ENCODE measurements around the gene FIZ1. TPM values are rescaled to one million over a fixed set of nuclear protein-coding genes. Genes with fewer than 3 reads are reported as not detected.
A peak's percentile ranks its signal among the peaks of the same experiment; 100 is the strongest.

FIZ1 gene
- total and polyA plus RNA-seq, 2 experiments from 2014 or later = 12.8 to 18.7 TPM

DNA sequence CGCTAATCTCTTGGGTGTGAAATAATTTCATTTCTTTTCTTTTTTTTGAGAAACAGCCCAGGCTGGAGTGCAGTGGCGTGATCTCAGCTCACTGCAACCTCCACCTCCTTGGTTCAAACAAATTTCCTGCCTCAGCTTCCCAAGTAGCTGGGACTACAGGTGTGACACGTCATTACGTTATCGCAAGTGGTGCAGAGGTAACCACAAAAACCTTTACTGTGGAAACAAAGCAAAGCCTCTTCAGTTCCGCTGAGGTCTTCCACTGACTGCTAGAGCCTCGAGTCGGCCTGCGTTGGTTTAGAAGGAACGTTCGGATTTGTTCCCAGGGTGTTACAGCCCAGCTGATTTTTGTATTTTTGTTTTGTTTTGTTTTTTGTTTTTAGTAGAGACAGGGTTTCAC is 27.0 kb upstream of the FIZ1 start:
- Histone ChIP-seq H3K4me3 (no peak overlapping the region), H3K27me3 (no peaks in the 10 kb centered on the region), H3K27ac (no peak overlapping the region), H3K36me3 (peaks cover 2% of the 10 kb centered on the region), H3K9me3 (ENCODE audit: low read depth) (no peaks in the 10 kb centered on the region), H3K4me1 (ENCODE audit: low read depth) (peaks cover 3% of the 10 kb centered on the region)
- TF ChIP-seq, protein P1, sequence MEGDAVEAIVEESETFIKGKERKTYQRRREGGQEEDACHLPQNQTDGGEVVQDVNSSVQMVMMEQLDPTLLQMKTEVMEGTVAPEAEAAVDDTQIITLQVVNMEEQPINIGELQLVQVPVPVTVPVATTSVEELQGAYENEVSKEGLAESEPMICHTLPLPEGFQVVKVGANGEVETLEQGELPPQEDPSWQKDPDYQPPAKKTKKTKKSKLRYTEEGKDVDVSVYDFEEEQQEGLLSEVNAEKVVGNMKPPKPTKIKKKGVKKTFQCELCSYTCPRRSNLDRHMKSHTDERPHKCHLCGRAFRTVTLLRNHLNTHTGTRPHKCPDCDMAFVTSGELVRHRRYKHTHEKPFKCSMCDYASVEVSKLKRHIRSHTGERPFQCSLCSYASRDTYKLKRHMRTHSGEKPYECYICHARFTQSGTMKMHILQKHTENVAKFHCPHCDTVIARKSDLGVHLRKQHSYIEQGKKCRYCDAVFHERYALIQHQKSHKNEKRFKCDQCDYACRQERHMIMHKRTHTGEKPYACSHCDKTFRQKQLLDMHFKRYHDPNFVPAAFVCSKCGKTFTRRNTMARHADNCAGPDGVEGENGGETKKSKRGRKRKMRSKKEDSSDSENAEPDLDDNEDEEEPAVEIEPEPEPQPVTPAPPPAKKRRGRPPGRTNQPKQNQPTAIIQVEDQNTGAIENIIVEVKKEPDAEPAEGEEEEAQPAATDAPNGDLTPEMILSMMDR (IDR thresholded peaks at IDR 0.05; ENCODE audit: low read depth, low read length) = no peak
- DNase-seq (ENCODE audit: low read depth in 1 of 2, low spot score in 1 of 2) = no peak

GRCh38 chr19:55625004-55625326 is 25.6 kb upstream of the FIZ1 start:
- peaks cover 2% of the 10 kb centered on the region for H3K36me3 ChIP-seq
- H3K27ac ChIP-seq = peak overlapping the region; percentile 99
- H3K4me1 ChIP-seq (ENCODE audit: low read depth) = peaks cover 3% of the 10 kb centered on the region
- TF ChIP-seq, protein P1 (IDR thresholded peaks at IDR 0.05; ENCODE audit: low read depth, low read length) = no peak
- H3K9me3 ChIP-seq (ENCODE audit: low read depth) = no peaks in the 10 kb centered on the region
- H3K4me3 ChIP-seq = peak overlapping the region; percentile 51
- no peak for DNase-seq (ENCODE audit: low read depth in 1 of 2, low spot score in 1 of 2)
- no peaks in the 10 kb centered on the region for H3K27me3 ChIP-seq

DNA sequence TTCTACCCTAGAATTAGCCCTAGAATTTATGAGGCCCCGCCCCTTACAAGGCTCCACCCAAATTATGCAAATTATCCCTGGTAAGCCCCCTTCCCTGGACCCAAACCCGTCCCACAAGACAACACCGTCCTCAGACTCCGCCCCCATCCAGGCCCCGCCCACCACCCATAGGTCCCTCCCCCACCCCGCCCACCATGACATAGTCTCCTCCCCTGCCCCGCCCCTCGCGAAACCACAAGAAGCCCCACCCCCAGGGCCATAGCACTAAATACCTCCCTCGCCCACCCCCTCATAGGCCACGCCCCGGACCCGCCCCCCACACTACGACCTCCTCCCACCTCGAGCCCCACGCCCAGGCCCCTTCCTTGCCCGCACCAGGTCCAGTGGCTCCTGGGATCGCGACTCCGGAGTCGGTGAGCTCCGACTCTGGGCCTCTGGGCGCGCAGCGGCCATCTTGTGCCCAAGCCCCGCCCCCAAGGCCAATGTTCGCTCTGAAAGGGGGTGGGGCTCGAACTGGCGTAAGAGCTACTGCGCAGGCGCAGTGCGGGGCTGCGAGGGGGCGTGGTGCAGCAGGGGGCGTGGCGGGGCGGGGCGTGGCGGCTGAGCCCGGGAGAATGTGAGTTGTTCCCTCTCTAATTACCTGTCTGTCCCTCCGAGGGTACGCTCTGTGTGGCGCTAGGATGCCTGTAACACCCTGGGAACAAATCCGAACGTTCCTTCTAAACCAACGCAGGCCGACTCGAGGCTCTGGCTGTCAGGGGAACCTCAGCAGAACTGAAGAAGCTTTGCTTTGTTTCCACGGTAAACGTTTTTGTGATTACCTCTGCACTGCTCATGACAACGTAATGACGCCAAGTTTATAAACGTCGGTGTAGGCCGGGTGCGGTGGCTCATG is 25.0 kb upstream of the FIZ1 start, which contains the start of gene ZNF784:
Gene ZNF784, minus strand, starts transcription at position 458 of the 895 bp plus-strand sequence. Its CDS starts 5 bp downstream, at position 453.
- peak within 1 kb of the TSS; percentile 51 for H3K4me3 ChIP-seq
- TF ChIP-seq, protein P1 (IDR thresholded peaks at IDR 0.05; ENCODE audit: low read depth, low read length) = no peak
- peaks cover 3% of the 10 kb centered on the region for H3K4me1 ChIP-seq (ENCODE audit: low read depth)
- no peaks in the 10 kb centered on the region for H3K9me3 ChIP-seq (ENCODE audit: low read depth)
- H3K27me3 ChIP-seq = no peaks in the 10 kb centered on the region
- peaks cover 2% of the 10 kb centered on the region for H3K36me3 ChIP-seq
- peak within 1 kb of the TSS; percentile 99 for H3K27ac ChIP-seq
- peak; percentile 95 to 98 for DNase-seq (ENCODE audit: low read depth in 1 of 2, low spot score in 1 of 2)

DNA sequence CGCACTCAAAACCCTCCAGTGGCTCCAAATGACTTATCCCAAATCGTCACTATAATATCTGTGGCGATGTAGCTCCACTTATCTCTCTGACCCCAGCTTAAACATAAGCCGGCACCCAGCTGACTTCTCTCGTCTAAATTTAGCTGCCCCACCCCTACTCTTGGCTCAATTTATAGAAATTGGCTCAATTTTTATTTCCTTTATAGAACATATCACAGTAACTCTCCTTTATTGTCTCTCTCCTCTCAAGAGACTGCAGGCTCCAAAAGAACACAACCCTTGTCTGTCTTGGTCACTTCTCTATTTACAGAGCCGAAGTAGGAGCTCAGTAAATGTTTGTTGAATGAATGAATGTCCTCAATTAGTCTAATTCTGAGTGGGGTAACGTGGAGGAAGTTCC is 24.2 kb upstream of the FIZ1 start:
- no peaks in the 10 kb centered on the region for H3K27me3 ChIP-seq
- no peaks in the 10 kb centered on the region for H3K9me3 ChIP-seq (ENCODE audit: low read depth)
- DNase-seq (ENCODE audit: low read depth in 1 of 2, low spot score in 1 of 2) = no peak
- H3K4me1 ChIP-seq (ENCODE audit: low read depth) = peaks cover 3% of the 10 kb centered on the region
- TF ChIP-seq, protein P1 (IDR thresholded peaks at IDR 0.05; ENCODE audit: low read depth, low read length) = no peak
- H3K36me3 ChIP-seq = peaks cover 2% of the 10 kb centered on the region
- H3K27ac ChIP-seq = no peak overlapping the region
- H3K4me3 ChIP-seq = peak overlapping the region; percentile 51

GRCh38 chr19:55623130-55623529 is 23.8 kb upstream of the FIZ1 start:
- peaks cover 3% of the 10 kb centered on the region for H3K4me1 ChIP-seq (ENCODE audit: low read depth)
- H3K36me3 ChIP-seq = peaks cover 2% of the 10 kb centered on the region
- no peak overlapping the region for H3K4me3 ChIP-seq
- H3K27me3 ChIP-seq = no peaks in the 10 kb centered on the region
- TF ChIP-seq, protein P1 (IDR thresholded peaks at IDR 0.05; ENCODE audit: low read depth, low read length) = no peak
- DNase-seq (ENCODE audit: low read depth in 1 of 2, low spot score in 1 of 2) = no peak
- no peak overlapping the region for H3K27ac ChIP-seq
- H3K9me3 ChIP-seq (ENCODE audit: low read depth) = no peaks in the 10 kb centered on the region
